ENCODE measurements around the gene PLXNA2.

The PLXNA2 gene

GRCh38 chr1:208105756-208106155, 138.4 kb downstream of the PLXNA2 start:
- Histone ChIP-seq H2BK12ac (ENCODE audit: low read length) (no peak overlapping the region), H3K4me3 (ENCODE audit: low read length in 2 of 2) (no peak overlapping the region), H3K18ac (ENCODE audit: low read length) (no peak overlapping the region), H3K27me3 (ENCODE audit: control insufficient read depth in 3 of 3, insufficient read depth in 3 of 3, low read depth in 1 of 3, low read length in 3 of 3) (no peaks in the 10 kb centered on the region), H2BK15ac (ENCODE audit: low read length) (no peak overlapping the region), H4K8ac (ENCODE audit: low read depth, low read length) (no peak overlapping the region), H2BK120ac (ENCODE audit: low read depth, low read length) (no peak overlapping the region), H4K91ac (ENCODE audit: low read depth, low read length, poor library complexity) (no peak overlapping the region), H2AK5ac (ENCODE audit: low read depth, low read length) (no peak overlapping the region), H3K4ac (ENCODE audit: low read length) (no peak overlapping the region), H3K9me3 (replicated peaks in 1 of 2; ENCODE audit: control insufficient read depth in 2 of 2, insufficient read depth in 1 of 2, low read depth in 1 of 2, low read length in 2 of 2) (no peaks in the 10 kb centered on the region), H3K23ac (ENCODE audit: low read depth, low read length, poor library complexity) (no peak overlapping the region), H3K4me1 (ENCODE audit: control insufficient read depth in 2 of 2, insufficient read depth in 1 of 2, low read depth in 1 of 2, low read length in 2 of 2) (peaks cover 35 to 39% of the 10 kb centered on the region in 2 donors), H3K36me3 (replicated peaks in 1 of 2; ENCODE audit: control insufficient read depth in 2 of 2, insufficient read depth in 2 of 2, low read length in 2 of 2) (no peaks in the 10 kb centered on the region), H3K27ac (replicated peaks; ENCODE audit: low read length) (no peak overlapping the region), H2BK5ac (ENCODE audit: low read length) (no peak overlapping the region), H3K9ac (ENCODE audit: low read depth, low read length, poor library complexity) (no peak overlapping the region), H3K4me2 (ENCODE audit: insufficient read depth, low read length, poor library complexity, severe bottlenecking) (no peak overlapping the region), H3K79me1 (ENCODE audit: low read depth, low read length) (no peaks in the 10 kb centered on the region), H2AFZ (ENCODE audit: low read length) (peak overlapping the region; percentile 61), H3K14ac (ENCODE audit: low read length) (no peak overlapping the region)
- DNase-seq (ENCODE audit: low spot score): no peak
- WGBS, 2 donors (ENCODE audit: extremely low coverage in 2 of 2, insufficient read length in 2 of 2, insufficient replicate concordance in 1 of 2): no CpG with 5 or more reads among the region's 5 CpGs

- no peak overlapping the region for H4K8ac ChIP-seq (ENCODE audit: low read depth, low read length)
- no peak overlapping the region for H3K27ac ChIP-seq (replicated peaks; ENCODE audit: low read length)
Measured at GRCh38 chr1:208103597-208104513, 140.3 kb downstream of the PLXNA2 start.

DNA sequence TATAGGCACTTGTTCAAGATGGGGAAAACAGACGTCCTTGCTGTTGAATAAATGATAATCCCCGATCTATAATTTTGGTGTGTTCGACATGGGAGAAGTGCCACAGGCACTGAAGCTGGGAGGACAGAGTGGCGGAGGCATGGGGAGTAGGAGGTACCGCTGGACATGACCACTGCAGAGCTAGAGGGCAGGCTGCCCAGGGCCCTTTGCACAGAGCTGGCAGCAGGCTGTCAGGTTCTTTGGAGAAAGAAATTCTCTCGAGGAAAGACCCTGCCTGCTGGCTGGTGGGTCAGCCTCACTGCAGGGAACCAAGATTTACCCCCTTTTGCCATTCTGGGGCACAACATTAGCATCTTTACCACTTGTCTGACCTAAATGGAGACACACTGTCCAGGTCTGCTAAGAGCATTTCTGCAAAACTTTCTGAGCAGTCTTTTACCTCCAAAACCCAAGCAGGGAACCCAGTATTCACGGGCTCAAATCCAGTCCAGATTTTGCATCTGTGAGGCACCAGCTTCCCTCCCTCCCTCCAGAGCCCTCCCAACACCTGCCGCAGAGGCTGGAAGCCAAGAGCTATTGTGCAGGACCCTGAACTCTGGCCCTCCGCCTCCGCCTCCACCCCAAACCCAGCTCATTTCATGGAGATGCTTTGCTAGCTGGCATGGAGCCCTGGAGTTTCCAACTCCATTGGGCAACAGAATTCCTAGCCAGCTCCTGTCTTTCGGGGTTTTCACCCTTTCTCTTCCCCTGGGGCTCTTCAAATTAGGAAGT, 142.3 kb downstream of the PLXNA2 start:
- Histone ChIP-seq H2AFZ (ENCODE audit: low read length) (peak overlapping the region; percentile 57), H3K4me3 (ENCODE audit: low read length in 2 of 2) (no peak overlapping the region), H3K9me3 (replicated peaks in 1 of 2; ENCODE audit: control insufficient read depth in 2 of 2, insufficient read depth in 1 of 2, low read depth in 1 of 2, low read length in 2 of 2) (no peaks in the 10 kb centered on the region), H4K91ac (ENCODE audit: low read depth, low read length, poor library complexity) (no peak overlapping the region), H2BK12ac (ENCODE audit: low read length) (no peak overlapping the region), H2BK120ac (ENCODE audit: low read depth, low read length) (no peak overlapping the region), H2AK5ac (ENCODE audit: low read depth, low read length) (no peak overlapping the region), H3K4ac (ENCODE audit: low read length) (no peak overlapping the region), H3K9ac (ENCODE audit: low read depth, low read length, poor library complexity) (no peak overlapping the region), H3K27ac (replicated peaks; ENCODE audit: low read length) (no peak overlapping the region), H3K79me1 (ENCODE audit: low read depth, low read length) (no peaks in the 10 kb centered on the region), H3K36me3 (replicated peaks in 1 of 2; ENCODE audit: control insufficient read depth in 2 of 2, insufficient read depth in 2 of 2, low read length in 2 of 2) (no peaks in the 10 kb centered on the region), H3K4me1 (ENCODE audit: control insufficient read depth in 2 of 2, insufficient read depth in 1 of 2, low read depth in 1 of 2, low read length in 2 of 2) (peaks cover 34 to 47% of the 10 kb centered on the region in 2 donors), H3K18ac (ENCODE audit: low read length) (peak overlapping the region; percentile 44), H3K23ac (ENCODE audit: low read depth, low read length, poor library complexity) (no peak overlapping the region), H2BK15ac (ENCODE audit: low read length) (no peak overlapping the region), H3K4me2 (ENCODE audit: insufficient read depth, low read length, poor library complexity, severe bottlenecking) (no peak overlapping the region), H3K27me3 (ENCODE audit: control insufficient read depth in 3 of 3, insufficient read depth in 3 of 3, low read depth in 1 of 3, low read length in 3 of 3) (no peaks in the 10 kb centered on the region), H4K8ac (ENCODE audit: low read depth, low read length) (no peak overlapping the region), H3K14ac (ENCODE audit: low read length) (no peak overlapping the region), H2BK5ac (ENCODE audit: low read length) (no peak overlapping the region)
- WGBS, 2 donors (ENCODE audit: extremely low coverage in 2 of 2, insufficient read length in 2 of 2, insufficient replicate concordance in 1 of 2): no CpG with 5 or more reads among the region's 11 CpGs
- DNase-seq (ENCODE audit: low spot score): peak; percentile 48

More at GRCh38 chr1:208103597-208104513, 140.3 kb downstream of the PLXNA2 start:
- Histone ChIP-seq H3K4ac (ENCODE audit: low read length) (no peak overlapping the region), H3K18ac (ENCODE audit: low read length) (no peak overlapping the region), H2BK120ac (ENCODE audit: low read depth, low read length) (no peak overlapping the region), H2AK5ac (ENCODE audit: low read depth, low read length) (peak overlapping the region; percentile 45), H3K23ac (ENCODE audit: low read depth, low read length, poor library complexity) (no peak overlapping the region), H3K27me3 (ENCODE audit: control insufficient read depth in 3 of 3, insufficient read depth in 3 of 3, low read depth in 1 of 3, low read length in 3 of 3) (no peaks in the 10 kb centered on the region), H2BK12ac (ENCODE audit: low read length) (no peak overlapping the region), H2BK15ac (ENCODE audit: low read length) (no peak overlapping the region), H3K79me1 (ENCODE audit: low read depth, low read length) (no peaks in the 10 kb centered on the region), H3K4me2 (ENCODE audit: insufficient read depth, low read length, poor library complexity, severe bottlenecking) (no peak overlapping the region), H3K36me3 (replicated peaks in 1 of 2; ENCODE audit: control insufficient read depth in 2 of 2, insufficient read depth in 2 of 2, low read length in 2 of 2) (no peaks in the 10 kb centered on the region), H3K4me1 (ENCODE audit: control insufficient read depth in 2 of 2, insufficient read depth in 1 of 2, low read depth in 1 of 2, low read length in 2 of 2) (peaks cover 33 to 44% of the 10 kb centered on the region in 2 donors), H3K9me3 (replicated peaks in 1 of 2; ENCODE audit: control insufficient read depth in 2 of 2, insufficient read depth in 1 of 2, low read depth in 1 of 2, low read length in 2 of 2) (no peaks in the 10 kb centered on the region), H3K9ac (ENCODE audit: low read depth, low read length, poor library complexity) (no peak overlapping the region), H2AFZ (ENCODE audit: low read length) (no peak overlapping the region), H4K91ac (ENCODE audit: low read depth, low read length, poor library complexity) (no peak overlapping the region), H3K4me3 (ENCODE audit: low read length in 2 of 2) (no peak overlapping the region), H2BK5ac (ENCODE audit: low read length) (no peak overlapping the region), H3K14ac (ENCODE audit: low read length) (no peak overlapping the region)
- no peak for DNase-seq (ENCODE audit: low spot score)
- no CpG with 5 or more reads among the region's 7 CpGs for WGBS, 2 donors (ENCODE audit: extremely low coverage in 2 of 2, insufficient read length in 2 of 2, insufficient replicate concordance in 1 of 2)

- Histone ChIP-seq H3K14ac (ENCODE audit: low read length) (no peak overlapping the region), H3K27me3 (ENCODE audit: control insufficient read depth in 3 of 3, insufficient read depth in 3 of 3, low read depth in 1 of 3, low read length in 3 of 3) (no peaks in the 10 kb centered on the region), H3K9ac (ENCODE audit: low read depth, low read length, poor library complexity) (no peak overlapping the region), H2BK15ac (ENCODE audit: low read length) (no peak overlapping the region), H2AFZ (ENCODE audit: low read length) (peak overlapping the region; percentile 57), H3K4me2 (ENCODE audit: insufficient read depth, low read length, poor library complexity, severe bottlenecking) (no peak overlapping the region), H3K79me1 (ENCODE audit: low read depth, low read length) (no peaks in the 10 kb centered on the region), H3K36me3 (replicated peaks in 1 of 2; ENCODE audit: control insufficient read depth in 2 of 2, insufficient read depth in 2 of 2, low read length in 2 of 2) (no peaks in the 10 kb centered on the region), H2BK5ac (ENCODE audit: low read length) (no peak overlapping the region), H3K23ac (ENCODE audit: low read depth, low read length, poor library complexity) (no peak overlapping the region), H3K4me3 (ENCODE audit: low read length in 2 of 2) (no peak overlapping the region), H4K91ac (ENCODE audit: low read depth, low read length, poor library complexity) (no peak overlapping the region), H3K4me1 (ENCODE audit: control insufficient read depth in 2 of 2, insufficient read depth in 1 of 2, low read depth in 1 of 2, low read length in 2 of 2) (peaks cover 32 to 39% of the 10 kb centered on the region in 2 donors), H3K18ac (ENCODE audit: low read length) (peak overlapping the region; percentile 1), H4K8ac (ENCODE audit: low read depth, low read length) (no peak overlapping the region), H2BK12ac (ENCODE audit: low read length) (no peak overlapping the region), H2AK5ac (ENCODE audit: low read depth, low read length) (no peak overlapping the region), H2BK120ac (ENCODE audit: low read depth, low read length) (no peak overlapping the region), H3K27ac (replicated peaks; ENCODE audit: low read length) (no peak overlapping the region), H3K9me3 (replicated peaks in 1 of 2; ENCODE audit: control insufficient read depth in 2 of 2, insufficient read depth in 1 of 2, low read depth in 1 of 2, low read length in 2 of 2) (no peaks in the 10 kb centered on the region), H3K4ac (ENCODE audit: low read length) (no peak overlapping the region)
- DNase-seq (ENCODE audit: low spot score): no peak
- WGBS, 2 donors (ENCODE audit: extremely low coverage in 2 of 2, insufficient read length in 2 of 2, insufficient replicate concordance in 1 of 2): no CpG with 5 or more reads among the region's 5 CpGs
Measured at GRCh38 chr1:208100906-208101305, 143.3 kb downstream of the PLXNA2 start.

All from neuronal stem cell (in vitro differentiated cells).